Parathyroid adenoma (tissue), 2 donors: Measurements from ENCODE around the gene SPIN1.

Experiments used
- H2AFZ ChIP-seq: fragments of 300-600 bp; sonication (generic); one replicate; pipeline ENCODE4 v1.7.0; 2017; ENCODE audit warnings: antibody characterized with exemption, mild to moderate bottlenecking
- H3K27ac ChIP-seq: fragments of 300-600 bp; sonication (generic); one replicate; pipeline ENCODE4 v1.7.0; 2017
- H3K27me3 ChIP-seq: fragments of 300-600 bp; sonication (generic); one replicate; pipeline ENCODE4 v1.7.0; 2017; ENCODE audit warnings: low read length; ENCODE audit not compliant: control insufficient read depth, insufficient read depth
- H3K36me3 ChIP-seq: fragments of 300-600 bp; sonication (generic); one replicate; pipeline ENCODE4 v1.7.0; 2017; ENCODE audit warnings: low read length; ENCODE audit not compliant: control insufficient read depth, insufficient read depth
- H3K4me1 ChIP-seq: fragments of 300-600 bp; sonication (generic); one replicate; pipeline ENCODE4 v1.7.0; 2017; ENCODE audit warnings: control low read depth
- H3K4me2 ChIP-seq: fragments of 300-600 bp; sonication (generic); one replicate; pipeline ENCODE4 v1.7.0; 2017; ENCODE audit warnings: low read length
- H3K4me3 ChIP-seq: fragments of 300-600 bp; sonication (generic); one replicate; pipeline ENCODE4 v1.7.0; 2017; ENCODE audit warnings: low read depth, low read length
- H3K79me2 ChIP-seq: fragments of 300-600 bp; sonication (generic); one replicate; pipeline ENCODE4 v1.7.0; 2017; ENCODE audit warnings: control low read depth
- H3K9ac ChIP-seq: fragments of 300-600 bp; sonication (generic); one replicate; pipeline ENCODE4 v1.7.0; 2017; ENCODE audit warnings: mild to moderate bottlenecking
- H3K9me3 ChIP-seq: fragments of 300-600 bp; sonication (generic); one replicate; pipeline ENCODE4 v1.7.0; 2017; ENCODE audit warnings: low read length; ENCODE audit not compliant: control insufficient read depth
- CTCF ChIP-seq: fragments of 300-600 bp; sonication (generic); IDR thresholded peaks from one replicate; pipeline ENCODE4 v1.7.0; 2017; ENCODE audit warnings: antibody characterized with exemption, mild to moderate bottlenecking
- donor health status: primary hyperparathyroidism.

The SPIN1 gene

GRCh38 chr9:88443480-88444113, 55.4 kb downstream of the SPIN1 start:
- no peaks in the 10 kb centered on the region for H3K36me3 ChIP-seq
- peaks cover 20% of the 10 kb centered on the region for H3K79me2 ChIP-seq
- H3K27me3 ChIP-seq = no peaks in the 10 kb centered on the region
- H3K4me2 ChIP-seq = no peak overlapping the region
- no peak overlapping the region for H3K27ac ChIP-seq
- no peaks in the 10 kb centered on the region for H3K4me1 ChIP-seq
- no peak overlapping the region for H3K9ac ChIP-seq
- TF ChIP-seq CTCF = no peak
- H2AFZ ChIP-seq = no peak overlapping the region
- no peaks in the 10 kb centered on the region for H3K9me3 ChIP-seq
- H3K4me3 ChIP-seq = no peak overlapping the region

GRCh38 chr9:88446728-88447127, 58.5 kb downstream of the SPIN1 start:
- peaks cover 14% of the 10 kb centered on the region for H3K79me2 ChIP-seq
- no peaks in the 10 kb centered on the region for H3K9me3 ChIP-seq
- no peak for TF ChIP-seq CTCF
- no peaks in the 10 kb centered on the region for H3K4me1 ChIP-seq
- no peak overlapping the region for H3K27ac ChIP-seq
- no peak overlapping the region for H3K4me3 ChIP-seq
- no peak overlapping the region for H2AFZ ChIP-seq
- no peaks in the 10 kb centered on the region for H3K27me3 ChIP-seq
- H3K36me3 ChIP-seq = no peaks in the 10 kb centered on the region
- no peak overlapping the region for H3K9ac ChIP-seq
- H3K4me2 ChIP-seq = no peak overlapping the region

- peaks cover 12% of the 10 kb centered on the region for H3K79me2 ChIP-seq
- no peaks in the 10 kb centered on the region for H3K27me3 ChIP-seq
- no peak for TF ChIP-seq CTCF
Observed at GRCh38 chr9:88447431-88447830, 59.2 kb downstream of the SPIN1 start.

GRCh38 chr9:88451160-88451559, 62.9 kb downstream of the SPIN1 start:
- no peak overlapping the region for H3K9ac ChIP-seq
- H2AFZ ChIP-seq = no peak overlapping the region
- no peaks in the 10 kb centered on the region for H3K4me1 ChIP-seq
- H3K4me3 ChIP-seq = no peak overlapping the region
- H3K27ac ChIP-seq = no peak overlapping the region
- no peaks in the 10 kb centered on the region for H3K36me3 ChIP-seq
- H3K79me2 ChIP-seq = peaks cover 5% of the 10 kb centered on the region
- no peak for TF ChIP-seq CTCF
- no peaks in the 10 kb centered on the region for H3K9me3 ChIP-seq
- H3K4me2 ChIP-seq = no peak overlapping the region
- H3K27me3 ChIP-seq = no peaks in the 10 kb centered on the region

More at GRCh38 chr9:88447431-88447830, 59.2 kb downstream of the SPIN1 start:
- no peak overlapping the region for H3K4me2 ChIP-seq
- H2AFZ ChIP-seq = no peak overlapping the region
- no peak overlapping the region for H3K9ac ChIP-seq
- H3K9me3 ChIP-seq = no peaks in the 10 kb centered on the region
- H3K4me1 ChIP-seq = no peaks in the 10 kb centered on the region
- H3K36me3 ChIP-seq = no peaks in the 10 kb centered on the region
- H3K27ac ChIP-seq = no peak overlapping the region
- no peak overlapping the region for H3K4me3 ChIP-seq
